ENCODE data around the gene ARMC5.

- no peak for TF ChIP-seq ZFP3 (CRISPR knock-in tag; IDR thresholded peaks at IDR 0.05)
- no peak for TF ChIP-seq ZNF70 (CRISPR knock-in tag; IDR thresholded peaks at IDR 0.05)
- no peak for TF ChIP-seq RARB (CRISPR knock-in tag; IDR thresholded peaks at IDR 0.05)
- no peak for TF ChIP-seq PATZ1 (CRISPR knock-in tag; IDR thresholded peaks at IDR 0.05; ENCODE audit: borderline replicate concordance)
- TF ChIP-seq ZNF8 (CRISPR knock-in tag; IDR thresholded peaks at IDR 0.05), result no peak
Observed at GRCh38 chr16:31461201-31461920, 2.1 kb downstream of the ARMC5 start.
